H1 (cell line): ENCODE measurements around the gene CAMSAP1. TPM values are rescaled to one million over a fixed set of nuclear protein-coding genes. Genes with fewer than 3 reads are reported as not detected.

Experiments used
- FOSL1 ChIP-seq: IDR thresholded peaks from 2 replicates; pipeline ENCODE4 v1.6.1; 2011; ENCODE audit warnings: mild to moderate bottlenecking, low read depth, low read length, moderate library complexity; ENCODE audit not compliant: insufficient read depth
- GABPA ChIP-seq: IDR thresholded peaks from 2 replicates; pipeline ENCODE4 v1.6.1; 2011; ENCODE audit warnings: mild to moderate bottlenecking, low read length, moderate library complexity, borderline replicate concordance; ENCODE audit not compliant: insufficient read depth
- polyA plus RNA-seq, 7 experiments: library from polyadenylated mRNA; depleted of rRNA in 3 of 7; stranded (reverse) in 5 of 7; unstranded in 2 of 7; fragments of >200 nt in 5 of 7; fragments of 200-250 nt in 2 of 7; gene quantifications; 1 replicate in 5 of 7; 2 replicates in 1 of 7; 4 replicates in 1 of 7; pipeline versions ENCODE4 v1.2.1 to v1.2.3, GENCODE V29; 2011 to 2013; ENCODE audit warnings: missing spikeins in 2 of 7, mixed read lengths in 2 of 7
- total RNA-seq: library from RNA; stranded (reverse); fragmentation: NEBNext Ultra II Directional; extraction: Animal tissue kit (Norgen Biotek cat#: 25700); gene quantifications from 2 replicates; pipeline ENCODE4 v1.2.1, GENCODE V29; 2021
- TF ChIP-seq, protein P1 (sequence below): fragments of 300-600 bp; sonication (generic); IDR thresholded peaks from 2 replicates; pipeline ENCODE4 v1.7.1; 2012; ENCODE audit warnings: low read length, moderate library complexity, mild to moderate bottlenecking, inconsistent platforms; ENCODE audit not compliant: insufficient replicate concordance

Gene CAMSAP1
- total and polyA plus RNA-seq, 2 of the 8 experiments (the other 6 are each of a cell fraction or from before 2014, with no cell fraction given), result 13.4 to 44.0 TPM

DNA sequence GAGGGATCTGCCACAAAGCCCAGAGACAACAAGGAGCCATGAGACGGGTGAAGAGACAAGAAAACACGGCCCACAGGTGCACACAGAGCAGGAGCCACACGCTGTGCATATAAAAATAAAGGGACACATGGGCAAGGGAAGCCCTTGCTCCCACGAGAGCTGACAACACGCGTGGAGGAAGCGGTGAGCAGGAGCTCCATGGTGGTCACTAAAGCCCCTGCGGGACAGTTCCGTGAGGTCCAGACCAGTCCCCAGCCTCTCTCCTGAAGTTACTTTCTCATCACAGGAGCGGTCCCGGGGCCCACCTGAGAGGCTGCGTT is 90.7 kb downstream of the CAMSAP1 start (continued):
- TF ChIP-seq, protein P1, sequence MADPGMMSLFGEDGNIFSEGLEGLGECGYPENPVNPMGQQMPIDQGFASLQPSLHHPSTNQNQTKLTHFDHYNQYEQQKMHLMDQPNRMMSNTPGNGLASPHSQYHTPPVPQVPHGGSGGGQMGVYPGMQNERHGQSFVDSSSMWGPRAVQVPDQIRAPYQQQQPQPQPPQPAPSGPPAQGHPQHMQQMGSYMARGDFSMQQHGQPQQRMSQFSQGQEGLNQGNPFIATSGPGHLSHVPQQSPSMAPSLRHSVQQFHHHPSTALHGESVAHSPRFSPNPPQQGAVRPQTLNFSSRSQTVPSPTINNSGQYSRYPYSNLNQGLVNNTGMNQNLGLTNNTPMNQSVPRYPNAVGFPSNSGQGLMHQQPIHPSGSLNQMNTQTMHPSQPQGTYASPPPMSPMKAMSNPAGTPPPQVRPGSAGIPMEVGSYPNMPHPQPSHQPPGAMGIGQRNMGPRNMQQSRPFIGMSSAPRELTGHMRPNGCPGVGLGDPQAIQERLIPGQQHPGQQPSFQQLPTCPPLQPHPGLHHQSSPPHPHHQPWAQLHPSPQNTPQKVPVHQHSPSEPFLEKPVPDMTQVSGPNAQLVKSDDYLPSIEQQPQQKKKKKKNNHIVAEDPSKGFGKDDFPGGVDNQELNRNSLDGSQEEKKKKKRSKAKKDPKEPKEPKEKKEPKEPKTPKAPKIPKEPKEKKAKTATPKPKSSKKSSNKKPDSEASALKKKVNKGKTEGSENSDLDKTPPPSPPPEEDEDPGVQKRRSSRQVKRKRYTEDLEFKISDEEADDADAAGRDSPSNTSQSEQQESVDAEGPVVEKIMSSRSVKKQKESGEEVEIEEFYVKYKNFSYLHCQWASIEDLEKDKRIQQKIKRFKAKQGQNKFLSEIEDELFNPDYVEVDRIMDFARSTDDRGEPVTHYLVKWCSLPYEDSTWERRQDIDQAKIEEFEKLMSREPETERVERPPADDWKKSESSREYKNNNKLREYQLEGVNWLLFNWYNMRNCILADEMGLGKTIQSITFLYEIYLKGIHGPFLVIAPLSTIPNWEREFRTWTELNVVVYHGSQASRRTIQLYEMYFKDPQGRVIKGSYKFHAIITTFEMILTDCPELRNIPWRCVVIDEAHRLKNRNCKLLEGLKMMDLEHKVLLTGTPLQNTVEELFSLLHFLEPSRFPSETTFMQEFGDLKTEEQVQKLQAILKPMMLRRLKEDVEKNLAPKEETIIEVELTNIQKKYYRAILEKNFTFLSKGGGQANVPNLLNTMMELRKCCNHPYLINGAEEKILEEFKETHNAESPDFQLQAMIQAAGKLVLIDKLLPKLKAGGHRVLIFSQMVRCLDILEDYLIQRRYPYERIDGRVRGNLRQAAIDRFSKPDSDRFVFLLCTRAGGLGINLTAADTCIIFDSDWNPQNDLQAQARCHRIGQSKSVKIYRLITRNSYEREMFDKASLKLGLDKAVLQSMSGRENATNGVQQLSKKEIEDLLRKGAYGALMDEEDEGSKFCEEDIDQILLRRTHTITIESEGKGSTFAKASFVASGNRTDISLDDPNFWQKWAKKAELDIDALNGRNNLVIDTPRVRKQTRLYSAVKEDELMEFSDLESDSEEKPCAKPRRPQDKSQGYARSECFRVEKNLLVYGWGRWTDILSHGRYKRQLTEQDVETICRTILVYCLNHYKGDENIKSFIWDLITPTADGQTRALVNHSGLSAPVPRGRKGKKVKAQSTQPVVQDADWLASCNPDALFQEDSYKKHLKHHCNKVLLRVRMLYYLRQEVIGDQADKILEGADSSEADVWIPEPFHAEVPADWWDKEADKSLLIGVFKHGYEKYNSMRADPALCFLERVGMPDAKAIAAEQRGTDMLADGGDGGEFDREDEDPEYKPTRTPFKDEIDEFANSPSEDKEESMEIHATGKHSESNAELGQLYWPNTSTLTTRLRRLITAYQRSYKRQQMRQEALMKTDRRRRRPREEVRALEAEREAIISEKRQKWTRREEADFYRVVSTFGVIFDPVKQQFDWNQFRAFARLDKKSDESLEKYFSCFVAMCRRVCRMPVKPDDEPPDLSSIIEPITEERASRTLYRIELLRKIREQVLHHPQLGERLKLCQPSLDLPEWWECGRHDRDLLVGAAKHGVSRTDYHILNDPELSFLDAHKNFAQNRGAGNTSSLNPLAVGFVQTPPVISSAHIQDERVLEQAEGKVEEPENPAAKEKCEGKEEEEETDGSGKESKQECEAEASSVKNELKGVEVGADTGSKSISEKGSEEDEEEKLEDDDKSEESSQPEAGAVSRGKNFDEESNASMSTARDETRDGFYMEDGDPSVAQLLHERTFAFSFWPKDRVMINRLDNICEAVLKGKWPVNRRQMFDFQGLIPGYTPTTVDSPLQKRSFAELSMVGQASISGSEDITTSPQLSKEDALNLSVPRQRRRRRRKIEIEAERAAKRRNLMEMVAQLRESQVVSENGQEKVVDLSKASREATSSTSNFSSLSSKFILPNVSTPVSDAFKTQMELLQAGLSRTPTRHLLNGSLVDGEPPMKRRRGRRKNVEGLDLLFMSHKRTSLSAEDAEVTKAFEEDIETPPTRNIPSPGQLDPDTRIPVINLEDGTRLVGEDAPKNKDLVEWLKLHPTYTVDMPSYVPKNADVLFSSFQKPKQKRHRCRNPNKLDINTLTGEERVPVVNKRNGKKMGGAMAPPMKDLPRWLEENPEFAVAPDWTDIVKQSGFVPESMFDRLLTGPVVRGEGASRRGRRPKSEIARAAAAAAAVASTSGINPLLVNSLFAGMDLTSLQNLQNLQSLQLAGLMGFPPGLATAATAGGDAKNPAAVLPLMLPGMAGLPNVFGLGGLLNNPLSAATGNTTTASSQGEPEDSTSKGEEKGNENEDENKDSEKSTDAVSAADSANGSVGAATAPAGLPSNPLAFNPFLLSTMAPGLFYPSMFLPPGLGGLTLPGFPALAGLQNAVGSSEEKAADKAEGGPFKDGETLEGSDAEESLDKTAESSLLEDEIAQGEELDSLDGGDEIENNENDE, result no peak
- TF ChIP-seq FOSL1 (no peak), GABPA (no peak)
